ENCODE measurements around the gene RMRP. TPM values are rescaled to one million over a fixed set of nuclear protein-coding genes. Genes with fewer than 3 reads are reported as not detected.
A peak's percentile ranks its signal among the peaks of the same experiment; 100 is the strongest.
"Not testable (repeated sequence)": the region's sequence is repeated elsewhere in the genome, so short reads cannot be mapped to it uniquely, and the experiment has no call there.

RMRP gene
- total and polyA plus RNA-seq, 2 donors from 2014 or later, result 36,256 TPM; not detected in 1

DNA sequence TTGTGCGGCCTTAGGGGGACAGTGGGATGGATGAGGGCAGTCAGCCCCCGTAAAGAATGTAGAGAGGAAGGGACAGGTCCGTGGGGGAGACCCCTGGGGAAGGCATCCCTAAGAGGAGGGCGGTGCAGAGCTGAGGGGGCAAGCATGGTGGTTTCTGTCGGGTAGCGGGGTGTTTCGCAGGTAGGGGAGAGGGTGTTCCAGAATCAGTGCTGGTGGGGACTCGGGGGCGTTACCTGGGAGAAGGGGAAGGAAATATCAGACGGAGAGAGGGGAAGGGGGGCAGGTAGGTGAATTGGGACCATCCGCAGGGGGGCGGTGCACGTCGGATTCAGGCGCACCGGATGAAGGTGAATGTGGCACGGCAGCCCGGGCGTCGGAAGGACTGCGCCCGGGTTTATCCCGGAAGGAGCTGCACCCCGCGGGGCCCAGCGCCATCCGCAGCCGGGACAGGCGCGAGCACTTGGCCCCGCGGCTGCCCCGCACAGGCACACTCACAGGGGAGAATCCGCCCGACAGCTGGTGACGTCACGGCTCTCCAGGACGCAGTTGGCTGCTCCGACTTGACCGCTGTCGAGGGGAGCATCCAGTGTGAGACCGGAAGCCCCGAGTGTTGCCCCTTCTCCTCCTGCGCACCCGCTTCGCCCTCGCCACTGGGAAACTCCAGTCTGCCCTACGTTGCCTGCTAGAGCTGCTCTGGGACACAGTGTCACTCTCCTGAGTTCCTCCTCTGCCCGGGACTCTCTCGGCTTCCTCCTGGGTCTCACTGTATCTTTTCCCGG is 40.9 kb downstream of the RMRP start:
- H3K4me3 ChIP-seq (ENCODE audit: low read length in 3 of 3), result peak overlapping the region; percentile 37 to 61 (median 58)
- TF ChIP-seq, protein P1, sequence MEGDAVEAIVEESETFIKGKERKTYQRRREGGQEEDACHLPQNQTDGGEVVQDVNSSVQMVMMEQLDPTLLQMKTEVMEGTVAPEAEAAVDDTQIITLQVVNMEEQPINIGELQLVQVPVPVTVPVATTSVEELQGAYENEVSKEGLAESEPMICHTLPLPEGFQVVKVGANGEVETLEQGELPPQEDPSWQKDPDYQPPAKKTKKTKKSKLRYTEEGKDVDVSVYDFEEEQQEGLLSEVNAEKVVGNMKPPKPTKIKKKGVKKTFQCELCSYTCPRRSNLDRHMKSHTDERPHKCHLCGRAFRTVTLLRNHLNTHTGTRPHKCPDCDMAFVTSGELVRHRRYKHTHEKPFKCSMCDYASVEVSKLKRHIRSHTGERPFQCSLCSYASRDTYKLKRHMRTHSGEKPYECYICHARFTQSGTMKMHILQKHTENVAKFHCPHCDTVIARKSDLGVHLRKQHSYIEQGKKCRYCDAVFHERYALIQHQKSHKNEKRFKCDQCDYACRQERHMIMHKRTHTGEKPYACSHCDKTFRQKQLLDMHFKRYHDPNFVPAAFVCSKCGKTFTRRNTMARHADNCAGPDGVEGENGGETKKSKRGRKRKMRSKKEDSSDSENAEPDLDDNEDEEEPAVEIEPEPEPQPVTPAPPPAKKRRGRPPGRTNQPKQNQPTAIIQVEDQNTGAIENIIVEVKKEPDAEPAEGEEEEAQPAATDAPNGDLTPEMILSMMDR (IDR thresholded peaks at IDR 0.05; ENCODE audit: borderline replicate concordance, extremely low read depth, insufficient read depth), result no peak
- DNase-seq (peak; percentile 70 to 91 (median 82)), FAIRE-seq (no peak)
- H3K9me3 ChIP-seq (ENCODE audit: control insufficient read depth in 2 of 3, insufficient read depth in 1 of 3, low read length in 3 of 3), result no peaks in the 10 kb centered on the region
- no peaks in the 10 kb centered on the region for H3K36me3 ChIP-seq (ENCODE audit: control insufficient read depth in 2 of 3, insufficient read depth in 3 of 3, low read length in 3 of 3)
- intact Hi-C loops (cut with DNase I), result no loop called here
- H3K4me1 ChIP-seq (ENCODE audit: control insufficient read depth in 2 of 3, insufficient read depth in 2 of 3, low read depth in 1 of 3, low read length in 3 of 3), result peaks cover 0 to 10% (median 0%) of the 10 kb centered on the region in 3 donors
- no peak overlapping the region for H3K27ac ChIP-seq (ENCODE audit: low read depth in 2 of 2, low read length in 2 of 2)
- H3K9ac ChIP-seq (ENCODE audit: low read length in 3 of 3), result peak overlapping the region in 2 of 3 donors; percentile 42 to 51
- peaks cover 5% of the 10 kb centered on the region for H3K27me3 ChIP-seq (ENCODE audit: control insufficient read depth, insufficient read depth, low read length)

DNA sequence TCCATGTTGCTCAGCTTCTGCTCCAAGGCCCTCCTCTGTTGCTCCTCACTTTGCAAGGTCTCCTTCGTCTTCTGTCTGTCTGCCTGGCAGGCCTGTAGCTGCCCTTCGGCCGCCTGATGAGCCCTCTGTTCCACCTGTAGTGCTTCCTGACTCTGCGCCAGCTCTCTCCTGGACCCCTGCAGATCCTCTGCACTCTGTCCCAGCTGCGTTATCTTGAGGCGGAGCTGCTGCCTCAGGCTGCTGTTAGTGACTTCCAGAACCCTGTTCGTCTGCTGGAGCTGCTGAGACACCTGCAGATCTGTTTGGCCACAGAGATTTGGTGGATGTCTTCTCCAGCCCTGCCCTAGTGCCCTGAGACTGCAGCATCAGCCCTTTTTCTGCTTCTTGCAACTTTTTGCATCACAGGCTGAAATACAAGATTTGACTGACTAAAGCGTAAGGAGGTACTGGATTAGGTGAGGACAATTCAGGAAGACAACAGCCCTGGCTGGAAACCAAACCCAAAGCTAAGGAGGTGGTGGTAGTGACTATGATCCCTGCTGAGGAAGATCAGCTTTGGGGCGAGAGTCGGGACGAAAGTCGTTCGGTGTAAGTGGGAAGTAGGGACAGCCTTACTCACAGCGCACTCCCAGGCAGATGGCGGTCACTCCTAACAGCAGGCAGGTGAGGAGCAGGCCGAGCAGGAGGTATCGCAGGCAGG is 41.7 kb downstream of the RMRP start:
- H3K36me3 ChIP-seq (ENCODE audit: control insufficient read depth in 2 of 3, insufficient read depth in 3 of 3, low read length in 3 of 3), result no peaks in the 10 kb centered on the region
- FAIRE-seq (no peak), DNase-seq (no peak)
- intact Hi-C loops (cut with DNase I), result no loop called here
- no peak overlapping the region for H3K9ac ChIP-seq (ENCODE audit: low read length in 3 of 3)
- no peak overlapping the region for H3K4me3 ChIP-seq (ENCODE audit: low read length in 3 of 3)
- no peaks in the 10 kb centered on the region for H3K9me3 ChIP-seq (ENCODE audit: control insufficient read depth in 2 of 3, insufficient read depth in 1 of 3, low read length in 3 of 3)
- H3K27ac ChIP-seq (ENCODE audit: low read depth in 2 of 2, low read length in 2 of 2), result no peak overlapping the region
- TF ChIP-seq, protein P1 (IDR thresholded peaks at IDR 0.05; ENCODE audit: borderline replicate concordance, extremely low read depth, insufficient read depth), result no peak
- peaks cover 0 to 10% (median 0%) of the 10 kb centered on the region in 3 donors for H3K4me1 ChIP-seq (ENCODE audit: control insufficient read depth in 2 of 3, insufficient read depth in 2 of 3, low read depth in 1 of 3, low read length in 3 of 3)
- H3K27me3 ChIP-seq (ENCODE audit: control insufficient read depth, insufficient read depth, low read length), result peaks cover 5% of the 10 kb centered on the region

DNA sequence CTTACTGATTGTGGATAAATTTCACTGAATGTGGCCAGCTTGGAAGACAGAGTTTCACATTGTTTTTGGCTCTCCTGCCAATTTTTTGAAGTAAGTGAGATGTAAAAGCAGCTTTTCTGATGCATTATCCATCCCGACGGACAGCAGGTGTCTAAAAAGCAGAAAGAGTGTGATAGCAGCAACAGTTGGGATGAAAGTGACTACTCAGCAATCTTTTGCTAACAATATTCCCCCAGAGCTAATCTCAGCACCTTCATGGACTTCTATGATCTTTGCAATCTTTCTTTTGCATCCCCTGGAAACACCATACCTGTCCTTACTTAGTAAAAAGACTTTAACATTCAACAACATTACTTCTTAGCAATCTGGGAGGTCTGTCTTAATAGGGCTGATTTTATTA is 45.0 kb downstream of the RMRP start:
- DNase-seq (no peak), FAIRE-seq (no peak)
- Histone ChIP-seq H3K27me3 (ENCODE audit: control insufficient read depth, insufficient read depth, low read length) (peaks cover 5% of the 10 kb centered on the region), H3K27ac (ENCODE audit: low read depth in 2 of 2, low read length in 2 of 2) (no peak overlapping the region), H3K4me3 (ENCODE audit: low read length in 3 of 3) (no peak overlapping the region), H3K36me3 (ENCODE audit: control insufficient read depth in 2 of 3, insufficient read depth in 3 of 3, low read length in 3 of 3) (peaks cover 0 to 7% (median 0%) of the 10 kb centered on the region in 3 donors), H3K9ac (ENCODE audit: low read length in 3 of 3) (no peak overlapping the region), H3K4me1 (ENCODE audit: control insufficient read depth in 2 of 3, insufficient read depth in 2 of 3, low read depth in 1 of 3, low read length in 3 of 3) (peaks cover 0 to 10% (median 0%) of the 10 kb centered on the region in 3 donors), H3K9me3 (ENCODE audit: control insufficient read depth in 2 of 3, insufficient read depth in 1 of 3, low read length in 3 of 3) (no peaks in the 10 kb centered on the region)
- intact Hi-C loops (cut with DNase I), result no loop called here
- TF ChIP-seq, protein P1 (IDR thresholded peaks at IDR 0.05; ENCODE audit: borderline replicate concordance, extremely low read depth, insufficient read depth), result no peak

DNA sequence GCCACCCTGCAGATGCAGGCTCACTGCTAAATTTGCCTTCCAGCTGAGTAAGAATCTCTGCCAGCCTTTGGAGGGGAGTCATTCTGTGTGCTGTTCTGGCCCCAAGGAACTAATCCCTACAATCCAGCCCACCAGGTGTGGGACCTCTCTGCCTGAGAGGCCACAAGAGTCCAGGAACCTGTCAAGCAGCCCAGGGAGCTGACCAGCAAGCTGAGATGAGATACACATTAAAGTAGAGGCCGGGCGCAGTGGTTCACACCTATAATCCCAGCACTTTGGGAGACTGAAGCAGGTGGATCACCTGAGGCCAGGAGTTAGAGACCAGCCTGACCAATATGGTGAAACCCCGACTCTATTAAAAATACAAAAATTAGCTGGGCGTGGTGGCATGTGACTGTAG is 45.8 kb downstream of the RMRP start:
- FAIRE-seq; H3K4me1 ChIP-seq (ENCODE audit: control insufficient read depth in 2 of 3, insufficient read depth in 2 of 3, low read depth in 1 of 3, low read length in 3 of 3); DNase-seq; H3K9ac ChIP-seq (ENCODE audit: low read length in 3 of 3); intact Hi-C loops (cut with DNase I); H3K27ac ChIP-seq (ENCODE audit: low read depth in 2 of 2, low read length in 2 of 2); H3K9me3 ChIP-seq (ENCODE audit: control insufficient read depth in 2 of 3, insufficient read depth in 1 of 3, low read length in 3 of 3); H3K27me3 ChIP-seq (ENCODE audit: control insufficient read depth, insufficient read depth, low read length); H3K4me3 ChIP-seq (ENCODE audit: low read length in 3 of 3): not testable (repeated sequence)
- H3K36me3 ChIP-seq (ENCODE audit: control insufficient read depth in 2 of 3, insufficient read depth in 3 of 3, low read length in 3 of 3), result peaks cover 0 to 12% (median 0%) of the 10 kb centered on the region in 3 donors

Data from kidney (tissue), 14 donors.